Fibroblast of villous mesenchyme (primary cell): ENCODE results near the gene SH3BGRL3. TPM values are rescaled to one million over a fixed set of nuclear protein-coding genes. Genes with fewer than 3 reads are reported as not detected.

Source experiments
- DNase-seq: peaks from one replicate; pipeline ENCODE4 v3.0.0-alpha.2; 2010; ENCODE audit warnings: low read depth
- H3K4me3 ChIP-seq: 2 replicates; pipeline ENCODE4 v1.5.1; 2011; ENCODE audit warnings: low read depth, mild to moderate bottlenecking, low read length
- CTCF ChIP-seq: IDR thresholded peaks from 2 replicates; pipeline ENCODE4 v1.5.1; 2012; ENCODE audit warnings: low read depth, mild to moderate bottlenecking, low read length; ENCODE audit not compliant: insufficient read depth
- total RNA-seq: library from RNA; depleted of rRNA; stranded (reverse); fragments of >200 nt; gene quantifications from 2 replicates; pipeline ENCODE4 v1.2.3, GENCODE V29; 2012

SH3BGRL3 gene
- total RNA-seq, 1 donor = 18.1 TPM

- no peak for DNase-seq
- no peak overlapping the region for H3K4me3 ChIP-seq
- TF ChIP-seq CTCF = no peak
Measured at GRCh38 chr1:26252718-26253117, 27.2 kb upstream of the SH3BGRL3 start.

GRCh38 chr1:26254404-26254803 lies 25.5 kb upstream of the SH3BGRL3 start:
- no peak overlapping the region for H3K4me3 ChIP-seq
- no peak for DNase-seq
- TF ChIP-seq CTCF = no peak

- H3K4me3 ChIP-seq = no peak overlapping the region
- no peak for DNase-seq
- TF ChIP-seq CTCF = no peak
Measured at GRCh38 chr1:26257222-26257621, 22.7 kb upstream of the SH3BGRL3 start.

GRCh38 chr1:26259005-26259404 lies 20.9 kb upstream of the SH3BGRL3 start:
- no peak for DNase-seq
- TF ChIP-seq CTCF = no peak
- H3K4me3 ChIP-seq = no peak overlapping the region

GRCh38 chr1:26259578-26259977 lies 20.3 kb upstream of the SH3BGRL3 start:
- no peak for DNase-seq
- no peak for TF ChIP-seq CTCF
- no peak overlapping the region for H3K4me3 ChIP-seq

- TF ChIP-seq CTCF = no peak
- H3K4me3 ChIP-seq = no peak overlapping the region
- no peak for DNase-seq
Measured at GRCh38 chr1:26263212-26263611, 16.7 kb upstream of the SH3BGRL3 start.

GRCh38 chr1:26265405-26265804 lies 14.5 kb upstream of the SH3BGRL3 start:
- no peak for DNase-seq
- no peak for TF ChIP-seq CTCF
- H3K4me3 ChIP-seq = no peak overlapping the region
